OCI-LY7 (cell line): Measurements from ENCODE around the gene BACH2. TPM values are rescaled to one million over a fixed set of nuclear protein-coding genes. Genes with fewer than 3 reads are reported as not detected.
A peak's percentile ranks its signal among the peaks of the same experiment; 100 is the strongest.

Experiments
- BruUV-seq: library from RNA; stranded (reverse); fragments of 400-500 nt; replicated peaks from 2 replicates; lab custom pipeline; 2021; lab: Mats Ljungman, UMichigan
- CTCF ChIA-PET: fragments of 300-600 bp; sonication (Branson Sonifier 250); formaldehyde crosslinking; loops from one replicate; lab custom pipeline; 2022; ENCODE audit warnings: antibody characterized with exemption; ENCODE audit not compliant: unreplicated experiment; lab: Charles Lee
- POLR2A ChIA-PET: fragments of 300-600 bp; sonication (Branson Sonifier 250); formaldehyde crosslinking; loops from one replicate; lab custom pipeline; 2022; ENCODE audit warnings: antibody characterized with exemption; lab: Charles Lee
- DNase-seq: peaks from one replicate; pipeline ENCODE4 v3.0.0-alpha.2; 2015; ENCODE audit warnings: low spot score
- H2AFZ ChIP-seq: fragments of 200-600 bp; sonication (generic), shearing (Covaris generic); 2 replicates; pipeline ENCODE4 v1.6.1; 2014; ENCODE audit warnings: mild to moderate bottlenecking, antibody characterized with exemption, low read length, moderate library complexity
- H3K27ac ChIP-seq: fragments of 200-600 bp; sonication (generic); 2 replicates; pipeline ENCODE4 v1.5.1; 2014; ENCODE audit warnings: mixed run types, low read depth, mild to moderate bottlenecking, moderate library complexity, low read length, inconsistent platforms; ENCODE audit not compliant: poor library complexity, severe bottlenecking
- H3K36me3 ChIP-seq: fragments of 200-600 bp; sonication (generic); 2 replicates; pipeline ENCODE4 v1.6.1; 2014; ENCODE audit warnings: mild to moderate bottlenecking, antibody characterized with exemption, low read length, moderate library complexity, mixed read lengths; ENCODE audit not compliant: insufficient read depth
- H3K4me1 ChIP-seq: fragments of 200-600 bp; sonication (generic); 2 replicates; pipeline ENCODE4 v1.5.1; 2014; ENCODE audit warnings: mild to moderate bottlenecking, low read length; ENCODE audit not compliant: insufficient read depth, poor library complexity, severe bottlenecking
- H3K4me2 ChIP-seq: fragments of 200-600 bp; sonication (generic); 2 replicates; pipeline ENCODE4 v1.6.1; 2014; ENCODE audit warnings: mild to moderate bottlenecking, low read length
- H3K4me3 ChIP-seq: fragments of 200-600 bp; sonication (generic); 2 replicates; pipeline ENCODE4 v1.5.1; 2014; ENCODE audit warnings: mild to moderate bottlenecking, low read depth, low read length; ENCODE audit not compliant: poor library complexity, severe bottlenecking
- H3K79me2 ChIP-seq: fragments of 200-600 bp; sonication (generic); 2 replicates; pipeline ENCODE4 v1.6.1; 2016; ENCODE audit warnings: low read depth, mild to moderate bottlenecking, low read length, moderate library complexity, mixed read lengths; ENCODE audit not compliant: insufficient read depth
- H3K9me2 ChIP-seq: fragments of 200-600 bp; sonication (generic); 2 replicates; pipeline ENCODE4 v1.6.1; 2016; ENCODE audit warnings: mild to moderate bottlenecking, low read length, mixed read lengths; ENCODE audit not compliant: insufficient read depth
- H3K9me3 ChIP-seq: fragments of 200-600 bp; sonication (generic); 2 replicates; pipeline ENCODE4 v1.6.1; 2014; ENCODE audit warnings: mild to moderate bottlenecking, mixed run types, low read length, mixed read lengths
- H4K20me1 ChIP-seq: fragments of 200-600 bp; sonication (generic); 2 replicates; pipeline ENCODE4 v1.6.1; 2014; ENCODE audit warnings: mild to moderate bottlenecking, antibody characterized with exemption, low read length, moderate library complexity, mixed read lengths; ENCODE audit not compliant: insufficient read depth
- CTCF ChIP-seq: fragments of 200-600 bp; sonication (generic); conservative IDR thresholded peaks from 2 replicates; pipeline ENCODE4 v1.5.1; 2014; ENCODE audit warnings: mild to moderate bottlenecking, antibody characterized with exemption, low read length, moderate library complexity, mixed read lengths
- EZH2phosphoT487 ChIP-seq: fragments of 200-600 bp; sonication (generic); IDR thresholded peaks from 2 replicates; pipeline ENCODE4 v1.6.1; 2018; ENCODE audit warnings: low read depth, borderline replicate concordance, mild to moderate bottlenecking, mixed run types, antibody characterized with exemption, low read length, moderate library complexity, mixed read lengths
- intact Hi-C: fragments of 100-400 bp; cut with micrococcal nuclease; formaldehyde crosslinking; loops from one replicate; pipeline ENCODE4 v1.10.0; 2022; ENCODE audit not compliant: unreplicated experiment
- total RNA-seq, 2 experiments: library from RNA; depleted of rRNA in 1 of 2; stranded (reverse); fragments of >200 nt in 1 of 2; shearing (Covaris generic) in 1 of 2; gene quantifications; 2 replicates each; pipeline ENCODE4 v1.2.3, GENCODE V29; 2014 to 2022

The BACH2 gene
- total RNA-seq, 2 experiments from 2014 or later: 92.0 to 163 TPM

DNA sequence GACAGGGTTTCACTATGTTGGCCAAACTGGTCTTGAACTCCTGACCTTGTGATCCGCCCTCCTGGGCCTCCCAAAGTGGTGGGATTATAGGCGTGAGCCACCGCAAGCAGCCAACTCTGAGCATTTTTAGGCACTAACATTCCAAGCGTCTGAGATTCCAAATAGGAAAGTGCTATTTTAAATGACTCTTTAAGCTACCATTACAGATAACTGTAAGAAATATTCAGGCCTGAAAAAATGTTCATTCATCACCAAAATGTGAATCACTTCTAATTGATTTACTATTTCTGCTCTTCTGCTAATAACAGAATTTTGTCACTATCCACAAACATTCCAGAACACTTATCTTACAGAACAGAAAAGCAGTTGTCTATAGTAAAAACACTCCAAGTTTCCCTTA lies 106.5 kb downstream of the BACH2 start:
- Histone ChIP-seq H4K20me1 (peaks cover 10% of the 10 kb centered on the region; the same call in 1 of the 2 replicates), H3K9me3 (no peaks in the 10 kb centered on the region), H2AFZ (no peak overlapping the region), H3K9me2 (no peaks in the 10 kb centered on the region), H3K4me1 (peaks cover 61% of the 10 kb centered on the region), H3K36me3 (peaks cover 74% of the 10 kb centered on the region), H3K79me2 (peaks cover 96% of the 10 kb centered on the region), H3K4me3 (no peak overlapping the region), H3K27ac (peak overlapping the region; percentile 31), H3K4me2 (peak overlapping the region; percentile 43; the same call in 1 of the 2 replicates)
- CTCF ChIA-PET: no interaction called here
- intact Hi-C loops: no loop called here
- no peak for DNase-seq
- TF ChIP-seq CTCF (no peak), EZH2phosphoT487 (no peak)
- BruUV-seq: no TSS peak
- POLR2A ChIA-PET: interaction anchor here (0.9 to 1.6 kb wide), 2 partner anchors 11 to 14 kb away, joined by 3 read pairs; no protein-coding TSS in a partner anchor

- BruUV-seq: no TSS peak
- DNase-seq: peak; percentile 49
- ChIA-PET POLR2A (interaction anchor here (0.6 to 1.5 kb wide), 8 partner anchors 9 to 709 kb away, joined by 3 to 7 read pairs (median 4); no protein-coding TSS in a partner anchor), CTCF (no interaction called here)
- Histone ChIP-seq H4K20me1 (peaks cover 10% of the 10 kb centered on the region; the same call in 1 of the 2 replicates), H3K4me2 (peak overlapping the region; percentile 62), H3K27ac (peak overlapping the region; percentile 35), H3K9me2 (no peaks in the 10 kb centered on the region), H2AFZ (no peak overlapping the region), H3K36me3 (peaks cover 72% of the 10 kb centered on the region), H3K4me1 (peaks cover 61% of the 10 kb centered on the region), H3K9me3 (no peaks in the 10 kb centered on the region), H3K79me2 (peaks cover 82% of the 10 kb centered on the region), H3K4me3 (peak overlapping the region; percentile 39)
- TF ChIP-seq EZH2phosphoT487 (no peak), CTCF (no peak)
- intact Hi-C loops: loop anchor here (5.0 to 10.0 kb wide), 2 partner anchors 85 to 287 kb away; no protein-coding TSS in a partner anchor
Measured at GRCh38 chr6:90187437-90188121, 109.1 kb downstream of the BACH2 start.
